ENCODE measurements around the gene SMC1B. TPM values are rescaled to one million over a fixed set of nuclear protein-coding genes. Genes with fewer than 3 reads are reported as not detected.

SMC1B gene
- polyA plus RNA-seq, 2 of the 4 experiments (the other 2 are of a cell fraction): 0.03 TPM; not detected in 1

DNA sequence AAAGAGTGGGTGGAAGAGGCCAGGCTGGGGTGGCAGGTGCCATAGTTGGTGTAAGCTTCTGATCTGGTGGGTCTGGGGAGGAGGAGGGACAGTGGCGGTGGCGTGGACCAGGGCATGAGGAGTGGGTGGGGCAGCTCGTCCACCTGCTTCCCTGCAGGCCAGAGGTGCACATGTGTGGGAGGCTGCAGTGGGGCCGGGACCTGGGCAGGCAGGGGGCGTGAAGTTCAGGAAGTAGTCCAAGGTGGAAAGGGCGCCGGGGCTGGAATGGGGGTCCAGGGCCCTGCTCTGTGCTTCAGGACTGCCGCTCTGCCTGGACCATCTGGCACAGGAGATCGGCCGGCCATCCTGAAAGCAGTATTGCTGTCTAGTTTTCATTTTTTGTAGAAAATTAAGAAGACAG, 16.0 kb upstream of the SMC1B start (continued):
- TF ChIP-seq EHMT2 (IDR thresholded peaks at IDR 0.05; ENCODE audit: low read depth) (no peak), POLR2AphosphoS2 (conservative IDR thresholded peaks at IDR 0.05; ENCODE audit: low read length) (no peak), EP300 (IDR thresholded peaks at IDR 0.05) (no peak), RNF2 (IDR thresholded peaks at IDR 0.05; ENCODE audit: borderline replicate concordance, low read depth) (no peak), RCOR1 (IDR thresholded peaks at IDR 0.05; ENCODE audit: low read depth, low read length) (no peak), CBX8 (IDR thresholded peaks at IDR 0.05) (no peak)
- TF ChIP-seq, protein P1, sequence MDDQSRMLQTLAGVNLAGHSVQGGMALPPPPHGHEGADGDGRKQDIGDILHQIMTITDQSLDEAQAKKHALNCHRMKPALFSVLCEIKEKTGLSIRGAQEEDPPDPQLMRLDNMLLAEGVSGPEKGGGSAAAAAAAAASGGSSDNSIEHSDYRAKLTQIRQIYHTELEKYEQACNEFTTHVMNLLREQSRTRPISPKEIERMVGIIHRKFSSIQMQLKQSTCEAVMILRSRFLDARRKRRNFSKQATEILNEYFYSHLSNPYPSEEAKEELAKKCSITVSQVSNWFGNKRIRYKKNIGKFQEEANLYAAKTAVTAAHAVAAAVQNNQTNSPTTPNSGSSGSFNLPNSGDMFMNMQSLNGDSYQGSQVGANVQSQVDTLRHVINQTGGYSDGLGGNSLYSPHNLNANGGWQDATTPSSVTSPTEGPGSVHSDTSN (IDR thresholded peaks at IDR 0.05): no peak

DNA sequence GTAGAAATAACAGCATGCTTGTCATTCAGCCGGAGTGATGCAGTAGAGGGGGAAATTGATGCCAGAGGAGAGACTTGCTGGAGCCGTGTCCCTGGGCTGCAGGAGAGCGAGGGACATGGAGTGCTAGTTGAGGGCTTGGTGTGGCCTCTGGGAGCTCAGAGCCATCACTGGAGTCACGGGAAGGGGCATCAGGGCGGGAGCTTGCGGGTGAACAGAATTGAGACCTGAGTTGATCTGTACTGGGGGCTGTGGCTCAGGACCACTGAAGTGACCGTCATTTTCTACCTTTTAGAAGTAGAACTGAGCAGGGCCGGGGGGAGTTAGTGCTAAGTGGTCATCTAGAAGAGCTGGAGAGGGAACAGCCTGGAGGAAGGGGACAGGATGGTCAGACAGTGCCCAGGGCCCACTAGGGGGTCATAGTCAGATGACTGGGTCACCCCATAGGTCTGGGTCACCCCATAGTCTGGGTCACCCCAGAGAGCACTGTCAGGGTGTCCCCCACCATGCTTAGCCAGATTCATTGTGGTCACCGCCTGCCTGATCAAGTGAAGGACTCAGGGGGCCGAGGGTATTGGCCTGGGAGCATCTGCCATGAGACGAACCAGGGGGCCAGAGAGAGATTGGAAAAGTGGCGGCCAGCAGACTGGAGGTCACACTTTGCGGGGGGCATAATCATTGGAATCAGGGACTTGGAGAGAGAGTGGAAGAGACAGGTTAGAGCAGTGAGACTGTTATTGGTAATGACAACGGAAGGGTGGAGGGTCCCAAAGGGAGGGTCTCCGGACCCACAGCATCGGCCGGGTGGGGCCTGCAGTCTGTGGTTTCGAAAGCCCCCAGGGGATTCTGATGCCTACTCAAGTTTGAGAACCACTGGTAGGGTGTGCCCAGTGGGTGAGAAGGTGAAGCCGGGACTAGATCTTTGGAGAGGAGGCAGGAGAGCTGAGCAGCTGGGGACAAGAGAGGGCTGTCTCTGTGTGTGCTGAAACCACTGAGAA, 15.3 kb upstream of the SMC1B start:
- H3K4me2 ChIP-seq: no peak overlapping the region
- H3K4me1 ChIP-seq: no peaks in the 10 kb centered on the region
- CTCF ChIA-PET: no interaction called here
- DNase-seq (ENCODE audit: low read depth in 1 of 2, low spot score in 1 of 2) (no peak), ATAC-seq (no peak), FAIRE-seq (no peak)
- TF ChIP-seq SREBF2 (IDR thresholded peaks at IDR 0.05): no peak
- no peak for TF ChIP-seq NPAS2 (CRISPR knock-in tag; IDR thresholded peaks at IDR 0.05; ENCODE audit: borderline replicate concordance)
- TF ChIP-seq, protein P2, sequence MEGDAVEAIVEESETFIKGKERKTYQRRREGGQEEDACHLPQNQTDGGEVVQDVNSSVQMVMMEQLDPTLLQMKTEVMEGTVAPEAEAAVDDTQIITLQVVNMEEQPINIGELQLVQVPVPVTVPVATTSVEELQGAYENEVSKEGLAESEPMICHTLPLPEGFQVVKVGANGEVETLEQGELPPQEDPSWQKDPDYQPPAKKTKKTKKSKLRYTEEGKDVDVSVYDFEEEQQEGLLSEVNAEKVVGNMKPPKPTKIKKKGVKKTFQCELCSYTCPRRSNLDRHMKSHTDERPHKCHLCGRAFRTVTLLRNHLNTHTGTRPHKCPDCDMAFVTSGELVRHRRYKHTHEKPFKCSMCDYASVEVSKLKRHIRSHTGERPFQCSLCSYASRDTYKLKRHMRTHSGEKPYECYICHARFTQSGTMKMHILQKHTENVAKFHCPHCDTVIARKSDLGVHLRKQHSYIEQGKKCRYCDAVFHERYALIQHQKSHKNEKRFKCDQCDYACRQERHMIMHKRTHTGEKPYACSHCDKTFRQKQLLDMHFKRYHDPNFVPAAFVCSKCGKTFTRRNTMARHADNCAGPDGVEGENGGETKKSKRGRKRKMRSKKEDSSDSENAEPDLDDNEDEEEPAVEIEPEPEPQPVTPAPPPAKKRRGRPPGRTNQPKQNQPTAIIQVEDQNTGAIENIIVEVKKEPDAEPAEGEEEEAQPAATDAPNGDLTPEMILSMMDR (IDR thresholded peaks at IDR 0.05): no peak
- no peak for TF ChIP-seq ZNF302 (CRISPR knock-in tag; IDR thresholded peaks at IDR 0.05)
- TF ChIP-seq MAZ (IDR thresholded peaks at IDR 0.05; ENCODE audit: borderline replicate concordance, low read depth, low read length): no peak
- TF ChIP-seq, protein P3, sequence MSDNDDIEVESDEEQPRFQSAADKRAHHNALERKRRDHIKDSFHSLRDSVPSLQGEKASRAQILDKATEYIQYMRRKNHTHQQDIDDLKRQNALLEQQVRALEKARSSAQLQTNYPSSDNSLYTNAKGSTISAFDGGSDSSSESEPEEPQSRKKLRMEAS (IDR thresholded peaks at IDR 0.05): no peak
- no peak for TF ChIP-seq ESRRA (IDR thresholded peaks at IDR 0.05; ENCODE audit: borderline replicate concordance, low read length)
- TF ChIP-seq POLR2AphosphoS2 (conservative IDR thresholded peaks at IDR 0.05; ENCODE audit: low read length): no peak
- TF ChIP-seq POLR2A (IDR thresholded peaks at IDR 0.05; ENCODE audit: low read length): no peak
- TF ChIP-seq CHD2 (IDR thresholded peaks at IDR 0.05; ENCODE audit: low read length, partially characterized antibody): no peak
- TF ChIP-seq KDM5A (IDR thresholded peaks at IDR 0.05): no peak
- 86% methylated on average over 19 of the region's 19 CpGs for WGBS (ENCODE audit: missing lambda C conversion rate)
- no peak overlapping the region for H3K4me3 ChIP-seq
- H3K9me3 ChIP-seq: no peaks in the 10 kb centered on the region
- POLR2A ChIA-PET: no interaction called here
- H3K27ac ChIP-seq: no peak overlapping the region

DNA sequence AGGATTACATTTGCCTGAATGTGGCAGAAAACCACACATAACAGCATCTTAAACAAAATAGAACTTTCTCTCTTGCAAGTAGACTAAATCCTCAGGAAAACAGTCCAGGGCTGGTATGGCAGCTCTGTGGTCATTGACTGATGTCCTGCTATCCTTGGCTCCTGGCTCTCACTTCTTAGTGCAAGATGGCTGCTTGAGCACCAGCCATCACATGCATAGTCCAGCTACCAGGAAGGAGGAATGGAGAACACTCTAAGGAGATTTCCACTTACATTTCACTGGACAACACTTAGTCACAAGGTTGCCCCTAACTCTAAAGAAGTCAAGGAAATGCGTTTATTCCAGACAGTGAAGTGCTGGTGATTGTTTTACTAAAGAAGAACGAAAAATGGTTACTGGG, 13.7 kb upstream of the SMC1B start:
- POLR2A ChIA-PET: no interaction called here
- CTCF ChIA-PET: no interaction called here
- no peak for FAIRE-seq
- no peak for ATAC-seq
- no peak overlapping the region for H3K4me3 ChIP-seq
- no peak for TF ChIP-seq HDAC2 (IDR thresholded peaks at IDR 0.05)
- TF ChIP-seq TFCP2L1 (CRISPR knock-in tag; IDR thresholded peaks at IDR 0.05): no peak
- no peak for TF ChIP-seq ZC3H11A (IDR thresholded peaks at IDR 0.05)
- no peak for TF ChIP-seq CBX2 (IDR thresholded peaks at IDR 0.05; ENCODE audit: borderline replicate concordance, low read depth)
- TF ChIP-seq, protein P2 (IDR thresholded peaks at IDR 0.05): no peak
- no peak for TF ChIP-seq NPAS2 (CRISPR knock-in tag; IDR thresholded peaks at IDR 0.05; ENCODE audit: borderline replicate concordance)
- no peak for TF ChIP-seq ZFP36 (IDR thresholded peaks at IDR 0.05; ENCODE audit: borderline replicate concordance, partially characterized antibody)
- no peak for TF ChIP-seq MAZ (IDR thresholded peaks at IDR 0.05; ENCODE audit: borderline replicate concordance, low read depth, low read length)
- no peak for TF ChIP-seq HOXB13 (CRISPR knock-in tag; IDR thresholded peaks at IDR 0.05; ENCODE audit: low read depth)
- no peak for TF ChIP-seq POLR2AphosphoS2 (conservative IDR thresholded peaks at IDR 0.05; ENCODE audit: low read length)
- no peak for TF ChIP-seq PHF8 (IDR thresholded peaks at IDR 0.05; ENCODE audit: borderline replicate concordance, low read depth)
- TF ChIP-seq ZNF302 (CRISPR knock-in tag; IDR thresholded peaks at IDR 0.05): no peak
- no peak for TF ChIP-seq SMC3 (IDR thresholded peaks at IDR 0.05)
- TF ChIP-seq, protein P4, sequence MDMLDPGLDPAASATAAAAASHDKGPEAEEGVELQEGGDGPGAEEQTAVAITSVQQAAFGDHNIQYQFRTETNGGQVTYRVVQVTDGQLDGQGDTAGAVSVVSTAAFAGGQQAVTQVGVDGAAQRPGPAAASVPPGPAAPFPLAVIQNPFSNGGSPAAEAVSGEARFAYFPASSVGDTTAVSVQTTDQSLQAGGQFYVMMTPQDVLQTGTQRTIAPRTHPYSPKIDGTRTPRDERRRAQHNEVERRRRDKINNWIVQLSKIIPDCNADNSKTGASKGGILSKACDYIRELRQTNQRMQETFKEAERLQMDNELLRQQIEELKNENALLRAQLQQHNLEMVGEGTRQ (IDR thresholded peaks at IDR 0.05): no peak
- TF ChIP-seq HEYL (CRISPR knock-in tag; IDR thresholded peaks at IDR 0.05): no peak
- H3K9me3 ChIP-seq: no peaks in the 10 kb centered on the region
- no peaks in the 10 kb centered on the region for H3K4me1 ChIP-seq
- DNase-seq (ENCODE audit: low read depth in 1 of 2, low spot score in 1 of 2): no peak
- no peak overlapping the region for H3K4me2 ChIP-seq
- no peak overlapping the region for H3K27ac ChIP-seq
- 98% methylated on average over 2 of the region's 2 CpGs for WGBS (ENCODE audit: missing lambda C conversion rate)

All from A549 (cell line).